Mucosa of descending colon (tissue), 3 donors: Measurements from ENCODE around the gene PAQR7. TPM values are rescaled to one million over a fixed set of nuclear protein-coding genes. Genes with fewer than 3 reads are reported as not detected.
A peak's percentile ranks its signal among the peaks of the same experiment; 100 is the strongest.

ENCODE experiments used
- ATAC-seq: fragments of 200-7000 bp; cut with Tn5 transposase; one replicate; pipeline ENCODE4 v1.9.1; 2020; ENCODE audit warnings: mild to moderate bottlenecking, moderate library complexity
- DNase-seq, 3 donors: peaks; one replicate each; pipeline ENCODE4 v3.0.0-alpha.2; 2020
- H3K36me3 ChIP-seq: fragments of 200-600 bp; one replicate; pipeline ENCODE4 v1.8.0; 2021; ENCODE audit warnings: low read depth, mild to moderate bottlenecking
- H3K4me1 ChIP-seq: fragments of 200-600 bp; one replicate; pipeline ENCODE4 v1.8.0; 2021; ENCODE audit warnings: low read depth, mild to moderate bottlenecking
- H3K4me3 ChIP-seq: fragments of 200-600 bp; one replicate; pipeline ENCODE4 v1.8.0; 2021; ENCODE audit warnings: mild to moderate bottlenecking
- H3K9me3 ChIP-seq: fragments of 200-600 bp; one replicate; pipeline ENCODE4 v1.8.0; 2021; ENCODE audit warnings: mild to moderate bottlenecking
- CTCF ChIP-seq: fragments of 200-600 bp; IDR thresholded peaks from one replicate; pipeline ENCODE4 v1.8.0; 2022; ENCODE audit warnings: antibody characterized with exemption, mild to moderate bottlenecking
- intact Hi-C, 2 donors: fragments of 100-400 bp; cut with DNase I in 1 of 2; cut with micrococcal nuclease in 1 of 2; formaldehyde crosslinking; loops; one replicate each; pipeline versions ENCODE4 v1.11.0 to v1.11.1; 2022; cut with DNase I, micrococcal nuclease
- total RNA-seq, 3 donors: library from RNA; stranded (reverse); fragmentation: NEBNext Ultra II Directional in 2 of 3; extraction: Animal tissue kit (Norgen Biotek cat#: 25700) in 2 of 3; gene quantifications; one replicate each; pipeline versions ENCODE4 v1.2.1 to v1.2.4, GENCODE V29; 2021 to 2023
- donor health status: DM: no; HTN: no; CAD: no; lungs with moderate emphysema.
- donor health status: DM: no; HTN: no; CAD: no.
- donor health status: DM: no; HTN: yes; CAD: no.

Gene PAQR7
- total RNA-seq, 3 donors from 2014 or later, result 2.5 to 7.7 (median 2.7) TPM

GRCh38 chr1:25869909-25870606 is 5.5 kb downstream of the PAQR7 start:
- Histone ChIP-seq H3K4me1 (peaks cover 42% of the 10 kb centered on the region), H3K4me3 (no peak overlapping the region), H3K36me3 (no peaks in the 10 kb centered on the region), H3K9me3 (no peaks in the 10 kb centered on the region)
- no peak for DNase-seq
- no peak for ATAC-seq
- TF ChIP-seq CTCF, result no peak
- intact Hi-C loops, result no loop called here

DNA sequence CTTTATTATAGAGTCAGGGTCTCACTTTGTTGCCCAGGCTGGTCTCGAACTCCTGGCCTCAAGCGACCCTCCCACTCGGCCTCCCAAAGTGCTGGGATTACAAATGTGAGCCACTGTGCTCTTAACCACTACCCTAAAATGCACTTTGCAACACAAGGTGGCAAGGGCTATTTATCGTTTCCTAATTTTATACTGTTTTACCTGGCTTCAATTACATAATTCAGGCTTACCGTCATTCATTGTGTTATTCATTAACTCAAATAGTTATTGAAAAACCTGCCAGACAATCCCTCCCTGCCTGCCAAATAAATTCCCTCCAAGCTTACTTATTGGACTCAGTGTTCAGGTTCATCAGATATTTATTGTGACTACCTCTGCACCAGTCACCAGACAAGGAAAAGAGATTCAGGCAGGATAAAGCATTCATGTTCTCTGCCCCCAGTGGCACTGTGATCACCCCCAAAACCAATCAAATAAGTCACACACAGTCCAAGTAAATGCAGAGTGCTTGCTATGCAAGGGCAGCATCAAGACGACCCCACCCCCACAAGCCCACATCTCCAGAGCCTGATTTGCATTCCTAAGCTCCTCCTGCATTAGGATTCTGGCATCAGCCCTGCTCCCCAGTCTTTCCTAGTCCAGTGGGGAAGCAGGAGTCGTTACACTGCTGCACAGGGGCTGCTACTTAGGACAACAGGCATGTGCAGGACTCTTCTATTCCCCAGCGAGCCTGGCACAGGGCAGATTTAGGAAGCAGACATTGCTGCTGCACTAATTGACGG is 8.1 kb downstream of the PAQR7 start:
- peaks cover 27% of the 10 kb centered on the region for H3K4me1 ChIP-seq
- H3K4me3 ChIP-seq, result no peak overlapping the region
- no peaks in the 10 kb centered on the region for H3K36me3 ChIP-seq
- TF ChIP-seq CTCF, result no peak
- H3K9me3 ChIP-seq, result no peaks in the 10 kb centered on the region
- intact Hi-C loops, result no loop called here
- peak; percentile 69 for ATAC-seq
- no peak for DNase-seq

- Histone ChIP-seq H3K9me3 (no peaks in the 10 kb centered on the region), H3K4me1 (peaks cover 21% of the 10 kb centered on the region), H3K4me3 (no peak overlapping the region), H3K36me3 (no peaks in the 10 kb centered on the region)
- intact Hi-C loops, result no loop called here
- ATAC-seq (no peak), DNase-seq (no peak)
- TF ChIP-seq CTCF, result no peak
Observed at GRCh38 chr1:25866288-25866687, 9.2 kb downstream of the PAQR7 start.

GRCh38 chr1:25864434-25864833 is 11.1 kb downstream of the PAQR7 start:
- intact Hi-C loops, result no loop called here
- H3K4me3 ChIP-seq, result no peak overlapping the region
- H3K36me3 ChIP-seq, result no peaks in the 10 kb centered on the region
- H3K9me3 ChIP-seq, result no peaks in the 10 kb centered on the region
- no peak for TF ChIP-seq CTCF
- ATAC-seq (no peak), DNase-seq (no peak)
- H3K4me1 ChIP-seq, result peaks cover 15% of the 10 kb centered on the region

DNA sequence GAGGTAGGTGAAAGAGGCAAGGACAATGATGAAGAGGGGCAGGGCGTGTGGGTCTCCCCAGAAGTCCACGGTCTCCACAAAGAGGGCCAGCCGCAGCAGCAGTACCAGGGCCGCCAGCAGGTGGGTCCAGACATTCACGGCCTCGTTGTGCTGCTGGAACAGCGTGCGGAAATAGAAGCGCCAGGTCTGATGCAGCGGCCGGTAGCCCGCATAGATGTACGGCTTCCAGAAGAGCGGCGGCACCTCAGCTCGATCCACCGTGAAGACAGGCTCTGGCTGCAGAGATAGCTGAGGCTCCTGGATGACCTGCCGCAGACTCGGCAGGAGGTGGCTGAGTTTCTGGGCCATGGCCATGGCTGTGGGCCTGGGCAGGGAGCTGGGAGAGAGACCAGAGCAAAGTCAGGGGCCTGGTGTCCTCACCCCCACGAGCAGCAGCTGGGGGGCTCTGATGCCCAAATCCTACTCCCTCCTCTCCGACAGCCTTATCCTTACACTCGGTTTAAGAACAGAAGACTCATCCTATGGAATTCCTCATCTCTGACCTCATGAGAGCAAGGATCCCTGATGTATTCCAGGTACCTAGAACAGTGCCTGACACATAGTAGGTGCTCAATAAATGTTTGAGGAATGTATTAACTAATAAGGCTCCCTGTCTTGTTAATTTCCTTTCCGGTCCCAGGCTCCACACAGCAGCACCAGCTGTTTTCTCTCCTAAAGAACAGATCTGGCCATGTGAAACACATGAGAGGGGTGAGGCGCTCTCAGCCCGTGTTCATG is 11.8 kb downstream of the PAQR7 start:
- H3K4me1 ChIP-seq, result peaks cover 20% of the 10 kb centered on the region
- intact Hi-C loops, result no loop called here
- ATAC-seq (no peak), DNase-seq (no peak)
- H3K9me3 ChIP-seq, result no peaks in the 10 kb centered on the region
- no peaks in the 10 kb centered on the region for H3K36me3 ChIP-seq
- TF ChIP-seq CTCF, result no peak
- H3K4me3 ChIP-seq, result no peak overlapping the region
